ENCODE measurements around the gene ADAMTSL1.

The ADAMTSL1 gene

GRCh38 chr9:18707489-18708205, 233.7 kb downstream of the ADAMTSL1 start:
- no peak for DNase-seq

- no peak for DNase-seq
Observed at GRCh38 chr9:18708429-18708828, 234.5 kb downstream of the ADAMTSL1 start.

DNA sequence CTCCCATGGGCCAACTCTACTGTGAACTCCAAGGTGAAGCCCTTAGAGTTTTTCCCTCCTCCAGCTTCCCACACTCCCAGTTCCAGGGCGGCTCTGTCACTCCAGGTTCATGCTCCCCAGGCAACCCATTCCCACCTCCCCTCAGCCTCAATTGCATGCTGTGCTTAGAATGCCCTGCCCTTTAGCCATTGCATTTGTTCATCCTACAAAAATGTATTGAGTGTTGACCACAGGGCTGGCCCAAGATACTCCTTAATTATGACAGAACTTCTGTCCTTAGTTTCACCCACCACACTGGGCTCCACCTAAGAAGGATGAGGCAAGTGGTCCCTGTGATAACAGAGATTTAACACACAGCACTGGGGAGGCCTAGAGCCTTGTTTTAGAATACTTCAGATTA, 236.1 kb downstream of the ADAMTSL1 start:
- DNase-seq, result no peak

DNA sequence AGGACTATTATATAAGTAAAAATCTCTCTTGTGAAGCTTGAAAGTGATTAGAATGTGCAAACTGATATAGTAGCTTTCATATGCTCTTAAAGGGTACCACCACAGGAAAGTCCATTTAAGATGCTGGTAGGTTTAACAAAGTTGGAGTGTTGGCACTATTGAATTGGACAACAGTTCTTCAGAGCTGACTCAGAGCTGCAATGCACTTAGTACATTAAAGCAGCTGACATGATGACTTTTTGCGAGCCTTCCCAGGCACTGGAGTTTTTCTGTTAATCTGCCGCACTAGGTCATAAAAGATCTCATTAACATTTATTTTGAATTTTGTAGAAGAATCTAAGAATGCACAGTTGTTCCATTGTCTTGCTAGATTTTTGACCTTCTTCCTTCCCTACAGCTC, 243.8 kb downstream of the ADAMTSL1 start:
- DNase-seq, result no peak

DNA sequence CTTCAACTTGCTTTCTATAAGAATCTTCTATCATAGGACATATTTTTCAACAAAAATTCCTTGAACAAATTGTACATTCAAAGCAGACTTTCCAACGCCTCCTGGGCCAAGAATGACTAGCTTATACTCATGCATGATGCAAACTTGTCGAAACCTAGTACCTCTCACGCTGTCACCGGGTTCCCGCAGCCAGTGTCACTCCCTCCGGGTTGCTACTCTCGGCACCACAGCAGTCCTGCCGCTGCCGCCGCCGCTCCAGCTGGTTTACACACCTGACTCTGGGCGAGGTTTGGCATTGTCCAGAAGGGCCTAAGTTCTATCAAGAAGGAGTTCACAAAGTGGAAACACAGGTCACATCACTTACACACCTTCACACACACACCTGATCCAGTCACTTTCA, 244.4 kb downstream of the ADAMTSL1 start:
- DNase-seq, result no peak

DNA sequence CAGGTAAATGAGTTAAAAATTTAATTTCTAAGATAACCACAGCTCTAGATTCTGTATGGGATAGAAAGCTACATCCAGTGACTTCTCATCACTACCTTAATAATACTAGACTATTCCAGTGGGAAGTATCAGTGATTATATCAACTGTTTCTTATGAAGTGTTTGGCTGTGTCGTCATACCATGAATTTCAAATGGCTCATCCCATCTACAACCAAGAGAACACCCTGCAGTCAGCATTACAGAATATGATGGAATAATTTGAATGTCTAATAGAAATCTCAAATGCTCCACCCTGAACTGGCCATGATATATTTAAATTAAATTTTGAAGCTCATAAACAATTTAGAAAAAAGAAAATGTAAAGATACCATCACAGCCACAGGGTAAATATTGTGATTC, 245.0 kb downstream of the ADAMTSL1 start:
- DNase-seq, result no peak

- DNase-seq, result no peak
Observed at GRCh38 chr9:18720691-18721090, 246.7 kb downstream of the ADAMTSL1 start.

DNA sequence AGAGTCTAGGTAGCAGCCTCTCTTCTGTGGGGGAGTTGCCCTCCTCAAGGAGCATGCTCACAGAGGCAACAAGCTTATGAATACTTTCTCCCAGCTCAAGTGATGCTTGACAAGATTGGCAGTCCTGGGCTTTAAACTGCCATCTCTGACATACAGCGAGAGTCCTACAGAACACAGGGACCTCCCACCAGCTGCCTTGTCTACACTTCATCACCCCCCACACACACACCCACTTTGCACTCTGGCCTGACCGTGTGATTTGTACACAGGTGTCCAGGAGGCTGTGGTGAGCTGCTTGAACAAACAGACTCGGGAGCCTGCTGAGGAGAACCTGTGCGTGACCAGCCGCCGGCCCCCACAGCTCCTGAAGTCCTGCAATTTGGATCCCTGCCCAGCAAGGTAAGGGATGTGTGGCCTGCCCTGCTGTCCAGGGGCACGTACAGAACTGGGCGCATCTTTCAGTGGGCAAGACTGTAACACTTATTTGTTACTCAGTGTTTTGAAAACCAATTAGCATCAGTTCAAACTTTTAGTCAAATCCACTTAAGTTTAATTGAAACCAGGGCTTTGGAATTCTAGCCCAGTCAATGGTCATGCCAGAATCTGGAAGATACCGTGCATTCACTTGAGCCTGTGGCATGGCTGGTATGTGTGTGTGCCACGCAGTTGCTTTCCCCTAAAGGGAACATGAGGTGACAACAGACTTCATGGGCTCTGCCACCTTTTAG, 247.5 kb downstream of the ADAMTSL1 start:
- no peak for DNase-seq

DNA sequence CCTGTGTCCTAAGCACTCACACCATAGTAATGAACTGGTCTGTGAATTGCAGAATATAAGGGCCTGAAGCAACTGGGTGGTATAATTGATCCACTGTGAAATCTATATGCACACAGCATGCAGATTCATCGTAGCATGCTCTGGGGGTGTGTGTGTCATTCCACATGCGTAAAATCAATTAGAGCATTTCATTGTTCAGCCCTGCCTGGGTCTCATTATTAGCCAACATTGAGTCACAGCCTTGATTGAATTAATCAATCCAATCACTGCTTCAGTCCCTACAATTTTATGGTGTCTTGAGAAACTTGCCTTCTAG, 248.0 kb downstream of the ADAMTSL1 start:
- no peak for DNase-seq

DNA sequence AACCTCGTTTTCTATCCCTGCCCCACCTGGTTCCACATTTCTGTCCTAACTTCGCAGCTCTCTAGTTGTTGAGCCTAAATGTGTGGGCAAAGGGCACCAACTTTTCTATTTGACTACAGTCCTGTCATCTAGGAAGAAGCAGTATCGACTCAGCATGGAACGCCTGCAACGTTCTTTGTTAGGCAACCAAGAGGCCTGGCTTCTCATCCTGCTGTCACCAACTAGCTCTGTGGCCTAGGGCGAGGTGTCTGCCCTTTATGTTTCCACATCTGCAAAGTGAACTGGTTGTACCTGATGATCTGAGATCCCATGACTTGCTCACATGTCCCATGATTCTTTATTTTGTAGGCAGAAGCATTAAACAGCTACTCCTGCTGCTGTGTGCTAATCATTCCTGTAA, 248.9 kb downstream of the ADAMTSL1 start:
- DNase-seq, result no peak

- no peak for DNase-seq
Observed at GRCh38 chr9:18723366-18723765, 249.4 kb downstream of the ADAMTSL1 start.

DNA sequence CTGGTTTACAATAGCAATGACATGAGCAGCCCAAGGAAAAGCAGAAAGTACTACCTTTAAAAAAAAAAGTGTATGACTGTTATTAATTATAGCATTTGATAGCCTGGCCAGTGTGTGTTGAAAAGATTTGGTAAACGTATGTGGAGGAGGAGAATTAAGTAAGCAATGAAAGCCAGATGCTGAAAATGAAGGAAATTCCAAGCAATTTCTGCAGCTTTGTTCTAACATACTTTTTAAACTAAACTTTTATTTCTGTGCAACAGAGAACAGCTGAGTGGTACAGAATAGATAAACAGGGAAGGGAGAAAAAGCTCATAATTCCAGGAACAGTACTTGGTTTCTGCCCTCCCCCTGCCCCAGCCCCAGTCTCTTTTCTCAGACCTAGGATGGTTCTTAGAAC, 252.6 kb downstream of the ADAMTSL1 start:
- no peak for DNase-seq

GRCh38 chr9:18727904-18728303, 254.0 kb downstream of the ADAMTSL1 start:
- no peak for DNase-seq

GRCh38 chr9:18728642-18729041, 254.7 kb downstream of the ADAMTSL1 start:
- no peak for DNase-seq

- no peak for DNase-seq
Observed at GRCh38 chr9:18730241-18730640, 256.3 kb downstream of the ADAMTSL1 start.

- no peak for DNase-seq
Observed at GRCh38 chr9:18739127-18739526, 265.2 kb downstream of the ADAMTSL1 start.

DNA sequence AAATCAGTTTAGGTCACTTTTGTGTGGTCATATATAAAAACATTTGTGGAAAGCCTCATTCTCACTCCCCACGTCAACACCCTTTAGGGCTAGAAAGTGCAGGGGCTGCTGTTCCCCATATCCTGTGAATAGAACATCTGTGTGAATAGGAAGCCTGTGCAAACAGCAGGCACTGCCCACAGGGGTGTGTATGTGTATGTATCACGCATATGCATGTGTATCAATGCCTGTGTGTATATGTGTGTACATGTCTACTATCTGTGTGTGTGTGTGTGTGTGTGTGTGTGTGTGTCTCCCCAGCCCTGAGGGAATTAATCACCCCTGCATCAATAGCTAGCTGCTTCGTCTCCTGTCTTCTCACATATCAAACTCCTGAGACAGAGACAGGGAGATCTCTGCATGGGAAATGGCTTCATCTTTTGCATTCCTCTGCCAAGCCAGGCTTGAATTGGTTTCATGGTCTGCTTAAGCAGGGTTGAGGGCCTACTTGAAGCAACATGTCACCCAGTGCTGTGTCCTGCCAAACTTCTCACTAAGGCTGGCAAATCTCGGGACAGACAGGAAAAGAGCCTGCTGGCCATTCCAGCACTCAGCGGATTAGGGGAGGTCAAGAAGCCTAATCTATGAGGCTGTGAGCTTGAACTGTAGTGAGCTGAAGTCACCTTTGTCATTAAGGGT, 265.8 kb downstream of the ADAMTSL1 start:
- DNase-seq, result no peak

DNA sequence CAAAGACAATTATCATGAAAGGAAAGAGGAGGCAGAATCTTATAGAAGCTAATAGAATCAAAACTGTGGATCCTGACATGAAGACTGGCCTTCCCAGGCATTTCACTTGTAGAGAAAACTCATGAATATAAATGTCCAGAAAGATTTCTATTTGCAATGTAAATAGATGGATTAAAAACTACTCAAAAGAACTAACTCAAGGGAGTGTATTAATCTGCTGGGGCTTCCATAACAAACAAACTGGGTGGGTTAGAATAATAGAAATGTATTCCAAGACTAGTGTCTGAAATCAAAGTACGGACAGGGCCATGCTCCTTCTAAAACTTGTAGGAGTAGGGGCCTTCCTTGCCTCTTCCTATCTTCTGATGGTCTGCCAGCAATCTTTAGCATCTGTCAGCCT, 267.4 kb downstream of the ADAMTSL1 start:
- DNase-seq, result no peak

GRCh38 chr9:18741945-18742344, 268.0 kb downstream of the ADAMTSL1 start:
- no peak for DNase-seq

GRCh38 chr9:18743421-18743820, 269.5 kb downstream of the ADAMTSL1 start:
- no peak for DNase-seq

DNA sequence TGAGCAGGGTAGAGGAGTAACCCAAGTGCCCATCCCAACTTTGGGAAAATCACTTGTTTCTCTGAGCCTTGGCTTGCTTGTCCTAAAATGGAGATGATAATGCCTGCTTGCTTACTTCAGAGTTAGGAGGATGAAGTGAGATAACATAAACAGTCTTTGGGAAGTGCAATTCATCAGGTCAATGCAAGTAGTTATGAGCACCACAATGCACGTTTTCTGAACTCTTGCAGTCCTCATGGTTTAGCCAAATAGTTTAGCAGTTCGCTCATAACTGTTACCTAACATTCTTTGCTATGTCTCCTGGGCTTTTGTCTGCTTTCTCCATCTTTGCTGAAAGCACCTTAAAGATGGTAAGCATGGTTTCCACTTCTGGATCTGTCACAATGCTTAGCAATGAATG, 270.0 kb downstream of the ADAMTSL1 start:
- DNase-seq, result no peak

- no peak for DNase-seq
Observed at GRCh38 chr9:18745710-18746109, 271.8 kb downstream of the ADAMTSL1 start.

DNA sequence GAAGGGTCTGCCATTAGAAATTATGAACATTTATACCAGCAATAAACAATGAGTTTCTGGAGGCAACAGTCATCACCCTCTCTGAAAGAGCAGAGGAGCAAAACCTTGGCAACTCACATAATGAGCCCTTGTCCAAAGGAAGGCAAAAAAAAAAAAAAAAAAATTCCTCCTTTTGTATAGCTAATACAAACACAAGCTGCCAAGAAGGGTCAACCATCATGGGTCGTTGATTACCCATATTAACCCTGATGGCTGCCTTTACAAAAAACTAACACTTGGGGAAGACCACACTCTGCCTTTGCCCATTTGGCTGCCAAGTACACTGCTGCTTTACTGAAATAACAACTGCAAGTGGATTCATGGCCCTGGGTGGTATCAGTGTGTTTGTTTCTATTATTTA, 272.7 kb downstream of the ADAMTSL1 start:
- DNase-seq, result no peak

- no peak for DNase-seq
Observed at GRCh38 chr9:18747595-18747994, 273.6 kb downstream of the ADAMTSL1 start.

All from suppressor macrophage treated with lipopolysaccharide for 1 hour (primary cell).